ENCODE results near the gene CCDC167. TPM values are rescaled to one million over a fixed set of nuclear protein-coding genes. Genes with fewer than 3 reads are reported as not detected.

CCDC167 gene
- total RNA-seq, 1 donor from 2014 or later = 29.7 TPM

DNA sequence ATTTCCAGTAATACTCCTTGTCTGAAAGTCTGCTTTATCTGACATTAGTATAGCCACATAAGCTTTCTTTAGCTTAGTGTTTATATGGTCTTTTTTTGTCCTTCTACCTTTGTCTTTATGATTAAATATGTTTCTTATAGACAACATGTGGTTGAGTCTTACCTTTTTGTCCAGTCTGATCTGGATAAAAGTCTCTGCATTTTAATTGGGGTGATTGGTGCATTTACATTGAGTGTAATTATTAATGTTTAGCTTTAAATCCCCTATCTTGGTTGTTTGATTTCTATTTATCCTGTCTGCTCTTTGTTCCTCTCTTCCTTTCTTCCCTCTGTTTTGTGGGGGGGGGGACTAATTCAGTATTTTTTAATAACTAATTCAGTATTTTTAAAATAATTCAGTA is 32.0 kb downstream of the CCDC167 start:
- Histone ChIP-seq H3K36me3 (ENCODE audit: control insufficient read depth, insufficient read depth, low read length) (peaks cover 4% of the 10 kb centered on the region), H3K4me3 (ENCODE audit: low read depth, low read length) (no peak overlapping the region), H3K27me3 (ENCODE audit: control insufficient read depth, insufficient read depth, low read length) (no peaks in the 10 kb centered on the region)
- DNase-seq (ENCODE audit: low read depth) (no peak), FAIRE-seq (no peak)
- no peak for TF ChIP-seq CTCF (IDR thresholded peaks at IDR 0.05; ENCODE audit: insufficient read depth, low read length, severe bottlenecking)

GRCh38 chr6:37463110-37463509 is 36.6 kb downstream of the CCDC167 start:
- no peak for DNase-seq (ENCODE audit: low read depth)
- FAIRE-seq = no peak
- H3K4me3 ChIP-seq (ENCODE audit: low read depth, low read length) = no peak overlapping the region
- no peak for TF ChIP-seq CTCF (IDR thresholded peaks at IDR 0.05; ENCODE audit: insufficient read depth, low read length, severe bottlenecking)
- no peaks in the 10 kb centered on the region for H3K27me3 ChIP-seq (ENCODE audit: control insufficient read depth, insufficient read depth, low read length)
- peaks cover 13% of the 10 kb centered on the region for H3K36me3 ChIP-seq (ENCODE audit: control insufficient read depth, insufficient read depth, low read length)

GRCh38 chr6:37460805-37461204 is 38.9 kb downstream of the CCDC167 start:
- FAIRE-seq = no peak
- Histone ChIP-seq H3K36me3 (ENCODE audit: control insufficient read depth, insufficient read depth, low read length) (peaks cover 13% of the 10 kb centered on the region), H3K4me3 (ENCODE audit: low read depth, low read length) (no peak overlapping the region), H3K27me3 (ENCODE audit: control insufficient read depth, insufficient read depth, low read length) (no peaks in the 10 kb centered on the region)
- no peak for TF ChIP-seq CTCF (IDR thresholded peaks at IDR 0.05; ENCODE audit: insufficient read depth, low read length, severe bottlenecking)
- no peak for DNase-seq (ENCODE audit: low read depth)

GRCh38 chr6:37459981-37460800 is 39.5 kb downstream of the CCDC167 start:
- no peak overlapping the region for H3K4me3 ChIP-seq (ENCODE audit: low read depth, low read length)
- H3K27me3 ChIP-seq (ENCODE audit: control insufficient read depth, insufficient read depth, low read length) = no peaks in the 10 kb centered on the region
- H3K36me3 ChIP-seq (ENCODE audit: control insufficient read depth, insufficient read depth, low read length) = peaks cover 13% of the 10 kb centered on the region
- no peak for TF ChIP-seq CTCF (IDR thresholded peaks at IDR 0.05; ENCODE audit: insufficient read depth, low read length, severe bottlenecking)
- DNase-seq (ENCODE audit: low read depth) = no peak
- FAIRE-seq = no peak

DNA sequence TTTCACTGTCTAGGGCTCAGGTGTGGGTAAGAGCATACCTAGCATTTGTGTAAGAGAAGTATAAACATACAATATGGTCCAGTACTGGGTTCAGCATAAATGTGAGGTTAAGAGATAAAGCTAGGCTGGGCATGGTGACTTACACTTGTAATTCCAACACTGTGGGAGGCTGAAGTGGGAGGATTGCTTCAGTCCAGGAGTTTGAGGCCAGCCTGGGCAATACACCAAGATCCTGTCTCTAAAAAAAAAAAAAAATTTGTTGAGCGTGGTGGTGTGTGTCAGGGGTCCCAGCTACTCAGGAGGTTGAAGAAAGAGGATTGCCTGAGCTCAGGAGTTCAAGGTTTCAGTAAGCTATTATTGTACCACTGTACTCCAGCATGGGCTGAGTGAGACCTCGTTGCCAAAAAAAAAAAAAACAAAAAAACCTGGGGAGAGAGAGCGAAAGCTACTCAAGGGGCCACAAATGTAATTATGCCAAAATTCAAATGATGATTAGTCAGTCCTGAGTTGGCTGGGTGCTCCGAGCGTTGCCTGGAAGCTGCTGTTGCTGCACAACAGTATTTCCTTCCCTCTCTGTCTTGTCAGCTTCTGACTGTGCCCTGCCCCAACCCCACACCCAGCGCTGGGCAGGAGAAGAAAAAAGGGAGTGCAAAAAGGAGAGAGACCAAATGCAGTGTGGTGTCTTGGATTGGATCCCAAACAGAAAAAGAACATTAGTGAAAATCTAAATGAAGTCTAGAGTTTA is 42.7 kb downstream of the CCDC167 start:
- FAIRE-seq (no peak), DNase-seq (ENCODE audit: low read depth) (peak; percentile 55)
- Histone ChIP-seq H3K36me3 (ENCODE audit: control insufficient read depth, insufficient read depth, low read length) (peaks cover 16% of the 10 kb centered on the region), H3K27me3 (ENCODE audit: control insufficient read depth, insufficient read depth, low read length) (no peaks in the 10 kb centered on the region), H3K4me3 (ENCODE audit: low read depth, low read length) (no peak overlapping the region)
- no peak for TF ChIP-seq CTCF (IDR thresholded peaks at IDR 0.05; ENCODE audit: insufficient read depth, low read length, severe bottlenecking)

All from bronchial epithelial cell (primary cell).